PFSK-1 (cell line): ENCODE data around the gene LRFN4.

Source experiments
- FOXP2 ChIP-seq: optimal IDR thresholded peaks from 2 replicates; pipeline ENCODE3; 2011; ENCODE audit warnings: borderline replicate concordance, control low read depth, inconsistent platforms; ENCODE audit not compliant: insufficient read depth; ENCODE audit errors: extremely low read length, extremely low read depth
- POLR2AphosphoS5 ChIP-seq: IDR thresholded peaks from 2 replicates; pipeline ENCODE4 v1.6.1; 2012; ENCODE audit warnings: low read depth, mild to moderate bottlenecking, control low read depth, low read length, moderate library complexity
- REST ChIP-seq, 2 experiments: IDR thresholded peaks; 2 replicates each; pipeline versions ENCODE4 v1.6.1 to v1.8.0; 2011 to 2012; ENCODE audit warnings: low read depth in 2 of 2, low read length in 2 of 2, control low read depth in 1 of 2, inconsistent platforms in 1 of 2, mild to moderate bottlenecking in 1 of 2, moderate library complexity in 1 of 2; ENCODE audit not compliant: insufficient read depth in 1 of 2
- SIN3A ChIP-seq: IDR thresholded peaks from 2 replicates; pipeline ENCODE4 v1.6.1; 2012; ENCODE audit warnings: mild to moderate bottlenecking, low read length, moderate library complexity, borderline replicate concordance; ENCODE audit not compliant: insufficient read depth
- TAF1 ChIP-seq: IDR thresholded peaks from 2 replicates; pipeline ENCODE4 v1.6.1; 2012; ENCODE audit warnings: low read length, control low read depth, borderline replicate concordance; ENCODE audit not compliant: insufficient read depth

The LRFN4 gene

GRCh38 chr11:66850235-66850587 is 6.7 kb upstream of the LRFN4 start:
- TF ChIP-seq POLR2AphosphoS5 (no peak), FOXP2 (no peak), REST (IDR thresholded peaks at IDR 0.05; ENCODE audit: insufficient read depth in 1 of 2, low read depth in 2 of 2, low read length in 2 of 2) (no peak), TAF1 (no peak), SIN3A (no peak)

GRCh38 chr11:66850588-66851238 is 6.2 kb upstream of the LRFN4 start:
- no peak for TF ChIP-seq FOXP2
- TF ChIP-seq TAF1, result no peak
- no peak for TF ChIP-seq REST (IDR thresholded peaks at IDR 0.05; ENCODE audit: insufficient read depth in 1 of 2, low read depth in 2 of 2, low read length in 2 of 2)
- no peak for TF ChIP-seq SIN3A
- no peak for TF ChIP-seq POLR2AphosphoS5

GRCh38 chr11:66851239-66851596 is 5.6 kb upstream of the LRFN4 start:
- TF ChIP-seq FOXP2, result no peak
- TF ChIP-seq TAF1, result no peak
- no peak for TF ChIP-seq REST (IDR thresholded peaks at IDR 0.05; ENCODE audit: insufficient read depth in 1 of 2, low read depth in 2 of 2, low read length in 2 of 2)
- no peak for TF ChIP-seq SIN3A

GRCh38 chr11:66851698-66852465 is 5.0 kb upstream of the LRFN4 start:
- TF ChIP-seq FOXP2 (no peak), SIN3A (no peak), POLR2AphosphoS5 (no peak), TAF1 (no peak), REST (IDR thresholded peaks at IDR 0.05; ENCODE audit: insufficient read depth in 1 of 2, low read depth in 2 of 2, low read length in 2 of 2) (no peak)
